HG03565 (cell line): ENCODE results near the gene MMP17.

Experiments used
- ATAC-seq: cut with Tn5 transposase; IDR thresholded peaks from one replicate; pipeline ENCODE4 v1.9.1; 2021; ENCODE audit warnings: mild to moderate bottlenecking, moderate library complexity; ENCODE audit not compliant: unreplicated experiment

Gene MMP17

GRCh38 chr12:131847456-131847855 lies 19.3 kb downstream of the MMP17 start:
- no peak for ATAC-seq

GRCh38 chr12:131848753-131849152 lies 20.6 kb downstream of the MMP17 start:
- ATAC-seq = no peak

- no peak for ATAC-seq
Measured at GRCh38 chr12:131849700-131850553, 21.7 kb downstream of the MMP17 start.

GRCh38 chr12:131850856-131851559 lies 22.8 kb downstream of the MMP17 start:
- ATAC-seq = no peak

GRCh38 chr12:131851741-131852550 lies 23.8 kb downstream of the MMP17 start:
- ATAC-seq = no peak

- no peak for ATAC-seq
Measured at GRCh38 chr12:131852551-131853299, 24.5 kb downstream of the MMP17 start.

- ATAC-seq = no peak
Measured at GRCh38 chr12:131853832-131854797, 25.9 kb downstream of the MMP17 start.

GRCh38 chr12:131854861-131855476 lies 26.8 kb downstream of the MMP17 start:
- no peak for ATAC-seq

- no peak for ATAC-seq
Measured at GRCh38 chr12:131855521-131856142, 27.4 kb downstream of the MMP17 start.

- no peak for ATAC-seq
Measured at GRCh38 chr12:131856366-131857097, 28.3 kb downstream of the MMP17 start.

GRCh38 chr12:131857908-131858850 lies 30.0 kb downstream of the MMP17 start:
- no peak for ATAC-seq

- ATAC-seq = no peak
Measured at GRCh38 chr12:131860472-131861260, 32.5 kb downstream of the MMP17 start.

GRCh38 chr12:131861261-131862083 lies 33.3 kb downstream of the MMP17 start:
- ATAC-seq = no peak

- ATAC-seq = no peak
Measured at GRCh38 chr12:131862084-131862441, 33.9 kb downstream of the MMP17 start.

GRCh38 chr12:131862600-131862993 lies 34.4 kb downstream of the MMP17 start:
- no peak for ATAC-seq
